CD14-positive monocyte (primary cell): ENCODE results near the gene MAX. TPM values are rescaled to one million over a fixed set of nuclear protein-coding genes. Genes with fewer than 3 reads are reported as not detected.
A peak's percentile ranks its signal among the peaks of the same experiment; 100 is the strongest.

ENCODE experiments used
- DNase-seq, 3 donors: peaks; one replicate each; pipeline ENCODE4 v3.0.0-alpha.2; 2011 to 2022
- H2AFZ ChIP-seq: 2 replicates; pipeline ENCODE4 v1.6.0; 2012; ENCODE audit warnings: mild to moderate bottlenecking, low read depth, low read length, inconsistent platforms; ENCODE audit not compliant: insufficient read depth, poor library complexity, severe bottlenecking
- H3K27ac ChIP-seq, 2 donors: 1 replicate in 1 of 2; 2 replicates in 1 of 2; pipeline ENCODE4 v1.5.1; 2012 to 2013; ENCODE audit warnings: low read length in 2 of 2, control low read depth in 1 of 2, inconsistent platforms in 1 of 2, low read depth in 1 of 2, mild to moderate bottlenecking in 1 of 2
- H3K27me3 ChIP-seq, 2 donors: one replicate each; pipeline versions ENCODE4 v1.6.0 to v1.6.1; 2011 to 2013; ENCODE audit warnings: low read length in 2 of 2; ENCODE audit not compliant: control insufficient read depth in 2 of 2, insufficient read depth in 2 of 2
- H3K36me3 ChIP-seq, 2 donors: replicated peaks in 1 of 2; 1 replicate in 1 of 2; 2 replicates in 1 of 2; pipeline versions ENCODE4 v1.5.1 to v1.6.1; 2012 to 2013; ENCODE audit warnings: low read length in 2 of 2, control low read depth in 1 of 2, inconsistent platforms in 1 of 2, mild to moderate bottlenecking in 1 of 2; ENCODE audit not compliant: insufficient read depth in 2 of 2, control insufficient read depth in 1 of 2
- H3K4me1 ChIP-seq, 2 donors: 1 replicate in 1 of 2; 2 replicates in 1 of 2; pipeline versions ENCODE4 v1.5.1 to v1.6.1; 2012 to 2013; ENCODE audit warnings: low read length in 2 of 2, control low read depth in 1 of 2, inconsistent platforms in 1 of 2, mild to moderate bottlenecking in 1 of 2, moderate library complexity in 1 of 2; ENCODE audit not compliant: insufficient read depth in 2 of 2, control insufficient read depth in 1 of 2
- H3K4me2 ChIP-seq: replicated peaks from 2 replicates; pipeline ENCODE3; 2012; ENCODE audit warnings: low read length, moderate library complexity, mild to moderate bottlenecking; ENCODE audit not compliant: poor library complexity, severe bottlenecking; ENCODE audit errors: extremely low read depth
- H3K4me3 ChIP-seq, 3 experiments: fragments of 200-600 bp in 1 of 3; sonication (generic) in 1 of 3; replicated peaks in 1 of 3; 1 replicate in 2 of 3; 2 replicates in 1 of 3; pipeline ENCODE4 v1.5.1; 2011 to 2013; ENCODE audit warnings: low read length in 3 of 3, mild to moderate bottlenecking in 3 of 3, control low read depth in 2 of 3, low read depth in 2 of 3, inconsistent platforms in 1 of 3, moderate library complexity in 1 of 3
- H3K79me2 ChIP-seq: 2 replicates; pipeline ENCODE4 v1.6.0; 2012; ENCODE audit warnings: mild to moderate bottlenecking, control low read depth, inconsistent platforms, low read length, moderate library complexity; ENCODE audit not compliant: insufficient read depth
- H3K9ac ChIP-seq: 2 replicates; pipeline ENCODE4 v1.6.0; 2017; ENCODE audit warnings: low read length, mild to moderate bottlenecking; ENCODE audit not compliant: insufficient read depth, poor library complexity, severe bottlenecking
- H3K9me3 ChIP-seq, 2 donors: replicated peaks in 1 of 2; 1 replicate in 1 of 2; 2 replicates in 1 of 2; pipeline versions ENCODE4 v1.5.1 to v1.6.1; 2012 to 2013; ENCODE audit warnings: low read length in 2 of 2, control low read depth in 1 of 2; ENCODE audit not compliant: control insufficient read depth in 1 of 2, insufficient read depth in 1 of 2
- H4K20me1 ChIP-seq: 2 replicates; pipeline ENCODE4 v1.6.0; 2012; ENCODE audit warnings: mild to moderate bottlenecking, low read length, control low read depth, moderate library complexity; ENCODE audit not compliant: insufficient read depth
- H3K27ac Mint-ChIP-seq, 7 donors: one replicate each; pipeline ENCODE4 v1.8.0; 2020; ENCODE audit warnings: mild to moderate bottlenecking in 7 of 7, mixed read lengths in 7 of 7, moderate library complexity in 6 of 7, inconsistent platforms in 2 of 7
- H3K27me3 Mint-ChIP-seq, 3 donors: one replicate each; pipeline ENCODE4 v1.8.0; 2021 to 2022; ENCODE audit warnings: low read depth in 3 of 3, mild to moderate bottlenecking in 3 of 3, mixed read lengths in 3 of 3, moderate library complexity in 3 of 3, inconsistent platforms in 1 of 3
- H3K36me3 Mint-ChIP-seq, 2 donors: one replicate each; pipeline ENCODE4 v1.8.0; 2020; ENCODE audit warnings: mixed read lengths in 2 of 2, inconsistent platforms in 1 of 2, mild to moderate bottlenecking in 1 of 2
- H3K4me1 Mint-ChIP-seq: one replicate; pipeline ENCODE4 v1.8.0; 2020; ENCODE audit warnings: mild to moderate bottlenecking, mixed read lengths
- H3K4me3 Mint-ChIP-seq, 2 donors: one replicate each; pipeline ENCODE4 v1.8.0; 2020; ENCODE audit warnings: mild to moderate bottlenecking in 2 of 2, mixed read lengths in 2 of 2, moderate library complexity in 1 of 2
- H3K9me3 Mint-ChIP-seq, 7 donors: one replicate each; pipeline ENCODE4 v1.8.0; 2020 to 2022; ENCODE audit warnings: mixed read lengths in 7 of 7, mild to moderate bottlenecking in 6 of 7, moderate library complexity in 6 of 7, inconsistent platforms in 2 of 7
- CTCF ChIP-seq: fragments of 200-600 bp; IDR thresholded peaks from one replicate; pipeline ENCODE4 v1.8.0; 2022; ENCODE audit warnings: antibody characterized with exemption, mild to moderate bottlenecking
- WGBS: methylation state at CpG from one replicate; pipeline ENCODE4 v1.1.5; 2013; ENCODE audit warnings: missing lambda C conversion rate; ENCODE audit not compliant: insufficient coverage; 5-methylcytosine and 5-hydroxymethylcytosine counted together
- intact Hi-C, 2 donors: fragments of 100-400 bp; cut with micrococcal nuclease; formaldehyde crosslinking; loops; one replicate each; pipeline versions ENCODE4 v1.15.0 to v1.15.1; 2023
- polyA plus RNA-seq, 3 donors: library from polyadenylated mRNA; depleted of rRNA in 1 of 3; unstranded in 2 of 3; stranded (reverse) in 1 of 3; fragments of 300-500 nt in 2 of 3; fragments of >200 nt in 1 of 3; fragmentation: Illumina TruSeq in 2 of 3; gene quantifications; 1 replicate in 2 of 3; 2 replicates in 1 of 3; pipeline ENCODE4 v1.2.3, GENCODE V29; 2012 to 2021

MAX gene
- polyA plus RNA-seq, 3 donors: 78.2 to 87.0 (median 81.5) TPM

- H3K36me3 ChIP-seq: peaks cover 53 to 72% of the 10 kb centered on the region in 2 donors
- peak overlapping the region; percentile 41 for H3K4me2 ChIP-seq
- peak overlapping the region; percentile 9 to 68 for H3K4me3 Mint-ChIP-seq
- no peak overlapping the region for H2AFZ ChIP-seq
- peak in 2 of 3 donors; percentile 27 to 37 for DNase-seq
- peaks cover 0 to 3% (median under 1%) of the 10 kb centered on the region in 7 donors for H3K9me3 Mint-ChIP-seq
- peaks cover 67% of the 10 kb centered on the region for H4K20me1 ChIP-seq
- H3K4me3 ChIP-seq: peak overlapping the region in 1 of 3 experiments; percentile 50
- 36% methylated on average over 2 of the region's 2 CpGs for WGBS
- H3K27me3 ChIP-seq: no peaks in the 10 kb centered on the region
- peaks cover 92% of the 10 kb centered on the region for H3K79me2 ChIP-seq
- peaks cover 45 to 70% of the 10 kb centered on the region in 2 donors for H3K4me1 ChIP-seq
- H3K27ac ChIP-seq: peak overlapping the region; percentile 42 to 79
- TF ChIP-seq CTCF: no peak
- no peaks in the 10 kb centered on the region for H3K9me3 ChIP-seq
- H3K4me1 Mint-ChIP-seq: peaks cover 69% of the 10 kb centered on the region
- H3K9ac ChIP-seq: no peak overlapping the region
- no peaks in the 10 kb centered on the region for H3K27me3 Mint-ChIP-seq
- peak overlapping the region; percentile 43 to 93 (median 85) for H3K27ac Mint-ChIP-seq
- intact Hi-C loops: no loop called here
- H3K36me3 Mint-ChIP-seq: peaks cover 71 to 73% of the 10 kb centered on the region in 2 donors
Measured at GRCh38 chr14:65080960-65081747, 21.2 kb downstream of the MAX start.

DNA sequence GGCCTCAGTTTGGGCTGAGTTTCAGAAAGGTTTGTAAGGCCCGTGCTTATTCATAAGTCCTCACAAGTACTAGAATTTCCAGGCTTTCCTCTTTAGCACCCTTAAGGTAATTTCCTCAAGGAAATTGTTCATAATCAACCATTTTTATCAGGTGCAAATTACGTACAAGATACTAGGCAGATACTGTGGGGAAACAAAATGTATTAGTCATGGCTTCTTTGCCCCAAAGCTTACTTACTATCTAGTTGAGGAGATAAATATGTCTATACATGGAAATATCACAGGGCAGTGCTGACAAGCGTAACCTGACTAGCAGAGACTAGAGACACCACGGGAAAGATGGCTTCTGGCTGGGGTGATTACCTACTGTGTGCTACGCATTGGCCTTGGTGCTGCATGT lies 22.5 kb downstream of the MAX start:
- DNase-seq: peak in 2 of 3 donors; percentile 14 to 50
- peak overlapping the region in 1 of 3 experiments; percentile 27 for H3K4me3 ChIP-seq
- peaks cover 60 to 64% of the 10 kb centered on the region in 2 donors for H3K36me3 ChIP-seq
- peaks cover 70 to 72% of the 10 kb centered on the region in 2 donors for H3K36me3 Mint-ChIP-seq
- H3K9ac ChIP-seq: no peak overlapping the region
- H3K27ac ChIP-seq: peak overlapping the region; percentile 23 to 79
- H4K20me1 ChIP-seq: peaks cover 64% of the 10 kb centered on the region
- H3K27ac Mint-ChIP-seq: peak overlapping the region; percentile 81 to 95 (median 93)
- peaks cover 91% of the 10 kb centered on the region for H3K79me2 ChIP-seq
- no peaks in the 10 kb centered on the region for H3K9me3 ChIP-seq
- no peak overlapping the region for H2AFZ ChIP-seq
- H3K4me3 Mint-ChIP-seq: no peak overlapping the region
- no peaks in the 10 kb centered on the region for H3K27me3 Mint-ChIP-seq
- H3K9me3 Mint-ChIP-seq: no peaks in the 10 kb centered on the region
- H3K27me3 ChIP-seq: no peaks in the 10 kb centered on the region
- TF ChIP-seq CTCF: no peak
- H3K4me1 ChIP-seq: peaks cover 50 to 74% of the 10 kb centered on the region in 2 donors
- intact Hi-C loops: no loop called here
- H3K4me1 Mint-ChIP-seq: peaks cover 71% of the 10 kb centered on the region
- 96% methylated on average over 4 of the region's 5 CpGs for WGBS
- peak overlapping the region; percentile 45 for H3K4me2 ChIP-seq
